H1 (cell line): ENCODE data around the gene ISG20L2. TPM values are rescaled to one million over a fixed set of nuclear protein-coding genes. Genes with fewer than 3 reads are reported as not detected.
A peak's percentile ranks its signal among the peaks of the same experiment; 100 is the strongest.

ENCODE experiments used
- CTCF ChIA-PET: fragments of 300-600 bp; sonication (Branson Sonifier 250); formaldehyde crosslinking; loops from one replicate; lab custom pipeline; 2021; ENCODE audit not compliant: partially characterized antibody; lab: Charles Lee
- POLR2A ChIA-PET: fragments of 300-600 bp; sonication (Branson Sonifier 250); formaldehyde crosslinking; loops from one replicate; lab custom pipeline; 2021; ENCODE audit warnings: inconsistent platforms; ENCODE audit not compliant: partially characterized antibody; lab: Charles Lee
- DNase-seq, 2 experiments: peaks; one replicate each; pipeline versions ENCODE4 v3.0.0 to v3.0.0-alpha.2; 2010 to 2022; ENCODE audit warnings: low spot score in 2 of 2, low read depth in 1 of 2, mixed read lengths in 1 of 2
- FAIRE-seq: peaks from 2 replicates; lab custom pipeline; 2011; peaks lifted over from hg19 to GRCh38; lab: Jason Lieb, UNC
- H2AFZ ChIP-seq: 2 replicates; pipeline ENCODE4 v1.8.1; 2012; ENCODE audit warnings: low read length, inconsistent platforms
- H2AK5ac ChIP-seq: 2 replicates; pipeline ENCODE4 v1.6.1; 2013; ENCODE audit warnings: low read depth, low read length
- H2BK120ac ChIP-seq: replicated peaks from 2 replicates; pipeline ENCODE3; 2013; ENCODE audit warnings: low read depth, low read length, inconsistent platforms
- H2BK12ac ChIP-seq: 2 replicates; pipeline ENCODE4 v1.6.1; 2013; ENCODE audit warnings: low read depth, low read length
- H2BK15ac ChIP-seq: 2 replicates; pipeline ENCODE4 v1.6.1; 2013; ENCODE audit warnings: low read length
- H2BK20ac ChIP-seq: 2 replicates; pipeline ENCODE4 v1.6.1; 2013; ENCODE audit warnings: low read length
- H2BK5ac ChIP-seq: 2 replicates; pipeline ENCODE4 v1.6.1; 2013; ENCODE audit warnings: low read depth, low read length
- H3K14ac ChIP-seq: 2 replicates; pipeline ENCODE4 v1.6.1; 2013; ENCODE audit warnings: inconsistent platforms; ENCODE audit not compliant: insufficient read length
- H3K18ac ChIP-seq: 2 replicates; pipeline ENCODE4 v1.6.1; 2013; ENCODE audit warnings: low read length; ENCODE audit errors: extremely low read depth
- H3K23ac ChIP-seq: 2 replicates; pipeline ENCODE4 v1.6.1; 2013; ENCODE audit warnings: inconsistent platforms; ENCODE audit not compliant: insufficient read length
- H3K23me2 ChIP-seq: 2 replicates; pipeline ENCODE4 v1.6.1; 2013; ENCODE audit warnings: low read depth, low read length
- H3K27ac ChIP-seq: 2 replicates; pipeline ENCODE4 v1.6.1; 2011; ENCODE audit warnings: low read depth, low read length, inconsistent platforms
- H3K27me3 ChIP-seq, 4 experiments: replicated peaks in 1 of 4; 1 replicate in 1 of 4; 2 replicates in 3 of 4; pipeline versions ENCODE4 v1.6.1 to v1.8.1; 2011 to 2013; ENCODE audit warnings: low read length in 3 of 4, mild to moderate bottlenecking in 3 of 4, inconsistent platforms in 2 of 4, mixed read lengths in 2 of 4, moderate library complexity in 1 of 4; ENCODE audit not compliant: control insufficient read depth in 3 of 4, insufficient read depth in 3 of 4; ENCODE audit errors: extremely low read depth in 1 of 4
- H3K36me3 ChIP-seq, 4 experiments: 2 replicates each; pipeline versions ENCODE4 v1.6.1 to v1.8.1; 2011 to 2013; ENCODE audit warnings: mild to moderate bottlenecking in 4 of 4, low read length in 3 of 4, moderate library complexity in 2 of 4, control low read depth in 1 of 4, inconsistent platforms in 1 of 4; ENCODE audit not compliant: insufficient read depth in 4 of 4, control insufficient read depth in 2 of 4
- H3K4ac ChIP-seq: replicated peaks from 2 replicates; pipeline ENCODE3; 2013; ENCODE audit warnings: low read length, low read depth, mixed read lengths, inconsistent platforms; ENCODE audit not compliant: insufficient read length
- H3K4me1 ChIP-seq, 4 experiments: replicated peaks in 1 of 4; 1 replicate in 1 of 4; 2 replicates in 3 of 4; pipeline versions ENCODE4 v1.6.1 to v1.8.1; 2011 to 2013; ENCODE audit warnings: low read length in 3 of 4, inconsistent platforms in 2 of 4, mixed read lengths in 1 of 4; ENCODE audit not compliant: insufficient read depth in 4 of 4, control insufficient read depth in 3 of 4
- H3K4me2 ChIP-seq, 2 experiments: 2 replicates each; pipeline versions ENCODE4 v1.6.1 to v1.8.1; 2011 to 2013; ENCODE audit warnings: low read depth in 2 of 2, low read length in 2 of 2, control low read depth in 1 of 2, inconsistent platforms in 1 of 2, mild to moderate bottlenecking in 1 of 2; ENCODE audit not compliant: insufficient read depth in 1 of 2
- H3K4me3 ChIP-seq, 4 experiments: fragments of 200-600, 300-600 bp in 1 of 4; sonication (generic), shearing (Covaris generic), sonication (Bioruptor Twin) in 1 of 4; 2 replicates each; pipeline versions ENCODE4 v1.5.1 to v1.8.1; 2011 to 2016; ENCODE audit warnings: low read length in 4 of 4, low read depth in 3 of 4, control low read depth in 2 of 4, inconsistent platforms in 2 of 4, mild to moderate bottlenecking in 2 of 4, mixed read lengths in 1 of 4, moderate library complexity in 1 of 4; ENCODE audit not compliant: insufficient read depth in 2 of 4; ENCODE audit errors: extremely low read depth in 1 of 4
- H3K56ac ChIP-seq: replicated peaks from 2 replicates; pipeline ENCODE3; 2013; ENCODE audit warnings: low read depth, mild to moderate bottlenecking, mixed read lengths, low read length, inconsistent platforms; ENCODE audit not compliant: insufficient read length
- H3K79me1 ChIP-seq: 2 replicates; pipeline ENCODE4 v1.6.1; 2013; ENCODE audit warnings: low read depth, low read length, control low read depth
- H3K79me2 ChIP-seq, 2 experiments: 2 replicates each; pipeline versions ENCODE4 v1.6.1 to v1.8.1; 2012 to 2013; ENCODE audit warnings: low read length in 2 of 2, mild to moderate bottlenecking in 2 of 2, inconsistent platforms in 1 of 2; ENCODE audit not compliant: insufficient read depth in 2 of 2, control insufficient read depth in 1 of 2
- H3K9ac ChIP-seq, 4 experiments: replicated peaks in 1 of 4; 1 replicate in 1 of 4; 2 replicates in 3 of 4; pipeline versions ENCODE4 v1.6.1 to v1.8.1; 2011 to 2013; ENCODE audit warnings: low read depth in 3 of 4, low read length in 3 of 4, control low read depth in 2 of 4, mild to moderate bottlenecking in 2 of 4, moderate library complexity in 2 of 4, inconsistent platforms in 1 of 4; ENCODE audit errors: extremely low read depth in 1 of 4
- H3K9me3 ChIP-seq, 2 experiments: 2 replicates each; pipeline versions ENCODE4 v1.6.1 to v1.8.1; 2012 to 2013; ENCODE audit warnings: mild to moderate bottlenecking in 2 of 2, moderate library complexity in 2 of 2, control low read depth in 1 of 2, inconsistent platforms in 1 of 2, low read depth in 1 of 2, low read length in 1 of 2, mixed read lengths in 1 of 2; ENCODE audit not compliant: insufficient read depth in 2 of 2
- H4K20me1 ChIP-seq, 2 experiments: replicated peaks in 1 of 2; 2 replicates each; pipeline versions ENCODE3 to v1.8.1; 2011 to 2013; ENCODE audit warnings: inconsistent platforms in 2 of 2, low read length in 2 of 2, mild to moderate bottlenecking in 1 of 2; ENCODE audit not compliant: insufficient read depth in 2 of 2, control insufficient read depth in 1 of 2
- H4K5ac ChIP-seq: 2 replicates; pipeline ENCODE4 v1.6.1; 2013; ENCODE audit warnings: low read length, low read depth, mixed read lengths, inconsistent platforms; ENCODE audit not compliant: insufficient read length
- H4K8ac ChIP-seq: 2 replicates; pipeline ENCODE4 v1.8.0; 2013; ENCODE audit warnings: mild to moderate bottlenecking, moderate library complexity, low read length, inconsistent platforms; ENCODE audit not compliant: insufficient read depth; ENCODE audit errors: extremely low read depth
- H4K91ac ChIP-seq: replicated peaks from 2 replicates; pipeline ENCODE3; 2013; ENCODE audit warnings: low read length, mixed read lengths, inconsistent platforms; ENCODE audit not compliant: insufficient read length
- ASH2L ChIP-seq: fragments of 200-600, 300-600 bp; sonication (generic); IDR thresholded peaks from one replicate; pipeline ENCODE4 v1.7.1; 2017; ENCODE audit warnings: low read length
- BCL11A ChIP-seq, 2 experiments: IDR thresholded peaks; one replicate each; pipeline ENCODE4 v1.6.1; 2011; ENCODE audit warnings: low read depth in 2 of 2, low read length in 2 of 2, mild to moderate bottlenecking in 2 of 2
- CHD1 ChIP-seq: IDR thresholded peaks from 2 replicates; pipeline ENCODE4 v1.6.1; 2012; ENCODE audit warnings: low read depth, low read length, improper control_type of control experiment
- CTBP2 ChIP-seq: IDR thresholded peaks from 2 replicates; pipeline ENCODE4 v1.7.0; 2011; ENCODE audit warnings: borderline replicate concordance, mild to moderate bottlenecking, moderate library complexity, mixed read lengths, low read length; ENCODE audit not compliant: insufficient read depth, insufficient read length
- KDM1A ChIP-seq: fragments of 200-600, 300-600 bp; sonication (generic); IDR thresholded peaks from 2 replicates; pipeline ENCODE4 v1.7.1; 2016; ENCODE audit warnings: mild to moderate bottlenecking, low read length, borderline replicate concordance
- MAFK ChIP-seq: IDR thresholded peaks from 2 replicates; pipeline ENCODE4 v1.6.1; 2012; ENCODE audit warnings: low read depth, mild to moderate bottlenecking, improper control_type of control experiment, low read length
- POLR2A ChIP-seq, 2 experiments: IDR thresholded peaks; 1 replicate in 1 of 2; 2 replicates in 1 of 2; pipeline ENCODE4 v1.6.1; 2011; ENCODE audit warnings: low read depth in 2 of 2, low read length in 2 of 2, mild to moderate bottlenecking in 2 of 2; ENCODE audit errors: control extremely low read depth in 1 of 2
- RAD21 ChIP-seq, 2 experiments: IDR thresholded peaks in 1 of 2; conservative IDR thresholded peaks in 1 of 2; 2 replicates each; pipeline ENCODE4 v1.6.1; 2011; ENCODE audit warnings: low read depth in 2 of 2, low read length in 2 of 2, improper control_type of control experiment in 1 of 2, inconsistent platforms in 1 of 2, mild to moderate bottlenecking in 1 of 2, moderate library complexity in 1 of 2
- WGBS, 2 experiments: shearing (Covaris generic) in 1 of 2; methylation state at CpG; one replicate each; pipeline versions ENCODE4 v1.1.6 to v1.1.7; 2013 to 2015; ENCODE audit warnings: low lambda C conversion rate in 2 of 2, mixed read lengths in 2 of 2, inconsistent platforms in 1 of 2, low coverage in 1 of 2, missing lambda C conversion rate in 1 of 2; ENCODE audit not compliant: insufficient replicate concordance in 2 of 2, insufficient coverage in 1 of 2, insufficient read length in 1 of 2; ENCODE audit errors: extremely low coverage in 1 of 2, missing lambda C conversion rate in 1 of 2; 5-methylcytosine and 5-hydroxymethylcytosine counted together
- polyA plus RNA-seq, 7 experiments: library from polyadenylated mRNA; depleted of rRNA in 3 of 7; stranded (reverse) in 5 of 7; unstranded in 2 of 7; fragments of >200 nt in 5 of 7; fragments of 200-250 nt in 2 of 7; gene quantifications; 1 replicate in 5 of 7; 2 replicates in 1 of 7; 4 replicates in 1 of 7; pipeline versions ENCODE4 v1.2.1 to v1.2.3, GENCODE V29; 2011 to 2013; ENCODE audit warnings: missing spikeins in 2 of 7, mixed read lengths in 2 of 7
- total RNA-seq: library from RNA; stranded (reverse); fragmentation: NEBNext Ultra II Directional; extraction: Animal tissue kit (Norgen Biotek cat#: 25700); gene quantifications from 2 replicates; pipeline ENCODE4 v1.2.1, GENCODE V29; 2021
- TF ChIP-seq, protein P1 (sequence below), 3 experiments: IDR thresholded peaks; 1 replicate in 2 of 3; 2 replicates in 1 of 3; pipeline versions ENCODE4 v1.5.1 to v1.6.1; 2011; ENCODE audit warnings: low read length in 3 of 3, mild to moderate bottlenecking in 3 of 3, inconsistent platforms in 2 of 3, low read depth in 1 of 3, moderate library complexity in 1 of 3; ENCODE audit not compliant: insufficient read depth in 1 of 3; ENCODE audit errors: control extremely low read depth in 1 of 3

The ISG20L2 gene
- total and polyA plus RNA-seq, 2 of the 8 experiments (the other 6 are each of a cell fraction or from before 2014, with no cell fraction given) = 47.5 to 53.0 TPM

DNA sequence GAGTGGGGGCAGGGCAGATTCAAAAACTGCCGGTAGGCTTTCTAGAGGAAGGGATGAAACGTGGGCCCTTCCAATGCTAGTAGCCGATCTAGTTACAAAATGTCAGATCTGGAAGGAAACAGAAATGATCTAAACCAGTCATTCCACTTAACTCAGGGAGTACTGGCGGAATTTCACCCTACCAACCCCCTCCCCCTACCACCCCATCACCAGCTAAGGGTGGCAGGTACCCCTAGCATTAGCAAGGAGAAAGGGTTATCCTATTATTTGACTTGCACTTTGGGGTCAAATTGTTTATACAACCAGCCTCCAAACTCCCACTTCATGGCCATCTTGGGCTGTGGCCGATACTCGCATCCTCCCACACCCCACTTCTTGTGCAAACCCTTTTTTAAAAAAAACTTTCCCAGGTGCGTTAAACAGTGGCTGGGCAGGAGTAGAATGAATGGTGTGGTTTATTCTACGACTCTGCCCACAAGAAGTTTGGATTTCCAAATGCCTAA lies 13.0 kb upstream of the ISG20L2 start:
- Histone ChIP-seq H3K23ac (no peak overlapping the region), H3K4ac (peak overlapping the region; percentile 29), H2AK5ac (no peak overlapping the region), H4K91ac (peak overlapping the region; percentile 9), H3K27ac (peak overlapping the region; percentile 36), H2BK12ac (peak overlapping the region; percentile 12; the same call in 1 of the 2 replicates), H2BK20ac (no peak overlapping the region), H2AFZ (no peak overlapping the region), H3K4me2 (peak overlapping the region; percentile 67 to 68), H3K23me2 (peaks cover 2% of the 10 kb centered on the region), H4K8ac (no peak overlapping the region), H3K18ac (peak overlapping the region; percentile 34; the same call in 1 of the 2 replicates), H4K20me1 (peaks cover 0 to 2% of the 10 kb centered on the region in 2 experiments), H3K4me3 (peak overlapping the region in 3 of 4 experiments; percentile 5 to 51 (median 34); a peak in 5 of 8 replicates), H3K79me1 (peaks cover 9% of the 10 kb centered on the region), H3K27me3 (no peaks in the 10 kb centered on the region), H3K36me3 (peaks cover 13 to 38% (median 14%) of the 10 kb centered on the region in 4 experiments; a peak in 7 of 8 replicates), H3K9ac (peak overlapping the region in 2 of 4 experiments; percentile 36 to 42; a peak in 3 of 7 replicates), H3K79me2 (peaks cover 8 to 27% of the 10 kb centered on the region in 2 experiments), H2BK120ac (no peak overlapping the region), H3K56ac (peak overlapping the region; percentile 25), H3K14ac (no peak overlapping the region), H2BK5ac (peak overlapping the region; percentile 81), H2BK15ac (0 out of 2 replicates have a peak overlapping the region, but pooled peaks have one; percentile 46), H4K5ac (peak overlapping the region; percentile 13), H3K9me3 (no peaks in the 10 kb centered on the region), H3K4me1 (peaks cover 8 to 21% (median 11%) of the 10 kb centered on the region in 4 experiments; a peak in 6 of 7 replicates)
- DNase-seq (no peak), FAIRE-seq (no peak)
- CTCF ChIA-PET = interaction anchor here (1.4 to 6.6 kb wide), 6 partner anchors 11 to 64 kb away, joined by 6 to 76 read pairs (median 10); partner anchors contain the start of genes CRABP2, HDGF, ISG20L2 and METTL25B
- peak; percentile 87 for TF ChIP-seq ASH2L
- no peak for TF ChIP-seq BCL11A (IDR thresholded peaks at IDR 0.05; ENCODE audit: low read depth in 2 of 2, low read length in 2 of 2)
- no peak for TF ChIP-seq MAFK
- no peak for TF ChIP-seq KDM1A
- TF ChIP-seq POLR2A (IDR thresholded peaks at IDR 0.05; ENCODE audit: control extremely low read depth in 1 of 2, low read depth in 2 of 2, low read length in 2 of 2) = peak in 1 of 2 experiments; percentile 58; a peak in 1 of 3 replicates
- no peak for TF ChIP-seq CHD1
- TF ChIP-seq CTBP2 = peak; percentile 17
- 0 out of 4 replicates have a peak, but pooled peaks of 1 of the 2 experiments have one; percentile 14 for TF ChIP-seq RAD21 (IDR thresholded peaks at IDR 0.05 in 1 of 2, conservative IDR thresholded peaks at IDR 0.05 in 1 of 2; ENCODE audit: low read depth in 2 of 2, low read length in 2 of 2)
- TF ChIP-seq, protein P1, sequence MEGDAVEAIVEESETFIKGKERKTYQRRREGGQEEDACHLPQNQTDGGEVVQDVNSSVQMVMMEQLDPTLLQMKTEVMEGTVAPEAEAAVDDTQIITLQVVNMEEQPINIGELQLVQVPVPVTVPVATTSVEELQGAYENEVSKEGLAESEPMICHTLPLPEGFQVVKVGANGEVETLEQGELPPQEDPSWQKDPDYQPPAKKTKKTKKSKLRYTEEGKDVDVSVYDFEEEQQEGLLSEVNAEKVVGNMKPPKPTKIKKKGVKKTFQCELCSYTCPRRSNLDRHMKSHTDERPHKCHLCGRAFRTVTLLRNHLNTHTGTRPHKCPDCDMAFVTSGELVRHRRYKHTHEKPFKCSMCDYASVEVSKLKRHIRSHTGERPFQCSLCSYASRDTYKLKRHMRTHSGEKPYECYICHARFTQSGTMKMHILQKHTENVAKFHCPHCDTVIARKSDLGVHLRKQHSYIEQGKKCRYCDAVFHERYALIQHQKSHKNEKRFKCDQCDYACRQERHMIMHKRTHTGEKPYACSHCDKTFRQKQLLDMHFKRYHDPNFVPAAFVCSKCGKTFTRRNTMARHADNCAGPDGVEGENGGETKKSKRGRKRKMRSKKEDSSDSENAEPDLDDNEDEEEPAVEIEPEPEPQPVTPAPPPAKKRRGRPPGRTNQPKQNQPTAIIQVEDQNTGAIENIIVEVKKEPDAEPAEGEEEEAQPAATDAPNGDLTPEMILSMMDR (IDR thresholded peaks at IDR 0.05; ENCODE audit: control extremely low read depth in 1 of 3, insufficient read depth in 1 of 3, low read depth in 1 of 3, low read length in 3 of 3) = no peak
- POLR2A ChIA-PET = interaction anchor here (0.6 to 10.7 kb wide), 20 partner anchors 10 to 139 kb away, joined by 3 to 214 read pairs (median 4); partner anchors contain the start of genes CRABP2, HDGF, ISG20L2 and METTL25B
- 60% methylated on average over 8 of the region's 8 CpGs; no CpG with 5 or more reads in 1 of the 2 experiments for WGBS, 2 experiments
